GM18873 (cell line): ENCODE data around the gene PHGDH.
"Not testable (repeated sequence)": the region's sequence is repeated elsewhere in the genome, so short reads cannot be mapped to it uniquely, and the experiment has no call there.

ENCODE experiments used
- ATAC-seq: cut with Tn5 transposase; IDR thresholded peaks from one replicate; pipeline ENCODE4 v1.9.1; 2021; ENCODE audit warnings: mild to moderate bottlenecking, moderate library complexity, moderate number of reproducible peaks; ENCODE audit not compliant: unreplicated experiment, low FRiP score

PHGDH gene

GRCh38 chr1:119784191-119784781, 72.6 kb downstream of the PHGDH start:
- ATAC-seq: no peak

DNA sequence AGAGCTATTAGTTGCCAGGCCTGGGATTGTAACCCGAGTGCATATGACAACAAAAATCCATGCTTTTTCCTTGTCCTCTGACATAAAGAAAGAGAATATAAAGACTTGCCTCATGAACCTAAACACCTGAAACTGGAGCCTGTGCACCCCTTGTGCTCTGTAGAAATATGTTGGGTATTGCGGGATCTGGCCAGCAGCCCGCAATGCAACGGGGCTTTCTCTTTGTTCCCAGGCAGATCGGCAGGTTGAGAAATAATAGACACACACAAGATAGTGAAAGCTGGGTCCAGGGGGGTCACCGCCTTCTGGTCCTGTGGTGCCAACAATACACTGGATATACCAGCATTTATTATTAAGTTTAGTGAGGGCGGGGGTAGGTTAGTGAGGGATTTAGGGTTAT, 74.3 kb downstream of the PHGDH start:
- ATAC-seq: not testable (repeated sequence)

GRCh38 chr1:119786473-119787050, 74.8 kb downstream of the PHGDH start:
- not testable (repeated sequence) for ATAC-seq

DNA sequence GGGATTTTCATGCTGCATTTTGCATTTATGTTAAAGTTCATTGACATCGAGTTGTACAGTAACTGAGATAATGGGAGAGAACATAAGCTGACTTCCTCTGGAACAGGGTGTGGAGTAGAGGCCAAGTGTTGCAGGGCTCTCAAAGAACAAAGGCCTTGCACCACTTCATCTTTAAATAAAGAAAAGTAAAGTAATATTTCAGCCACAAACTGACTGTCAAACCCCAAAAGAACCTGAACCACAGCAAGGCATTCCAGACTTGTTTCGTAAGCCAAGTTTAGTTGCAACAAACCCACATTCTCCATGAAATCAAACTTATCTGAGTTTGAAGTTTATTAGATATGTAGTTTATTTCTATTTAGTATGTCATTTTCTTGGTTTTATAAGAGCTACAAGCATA, 76.0 kb downstream of the PHGDH start:
- no peak for ATAC-seq

- no peak for ATAC-seq
Observed at GRCh38 chr1:119790451-119791198, 78.9 kb downstream of the PHGDH start.

DNA sequence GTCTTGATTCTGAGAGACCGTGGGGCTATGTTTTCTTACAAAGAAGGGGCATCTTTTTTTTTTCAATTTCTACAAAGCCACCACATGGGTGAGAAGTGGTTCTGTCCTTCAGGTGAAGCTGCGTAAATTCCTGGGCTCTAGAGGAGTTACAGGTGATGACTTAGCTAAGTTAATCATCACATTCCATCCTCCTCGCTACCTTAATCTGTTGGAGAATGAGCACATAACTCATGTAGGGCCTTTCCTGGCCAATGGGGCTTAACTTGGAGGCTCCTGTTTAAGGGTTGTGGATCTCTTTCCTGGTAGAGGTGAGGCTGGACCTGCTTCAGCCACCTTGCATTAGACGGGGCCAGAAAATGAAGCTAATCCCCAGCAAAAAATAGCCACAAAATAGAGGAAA, 79.6 kb downstream of the PHGDH start:
- no peak for ATAC-seq
